GM12892 (cell line): Measurements from ENCODE around the gene ALDOA.

Source experiments
- POLR2A ChIP-seq: IDR thresholded peaks from 2 replicates; pipeline ENCODE4 v1.6.1; 2011; ENCODE audit warnings: low read depth, low read length, control low read depth
- POLR2AphosphoS5 ChIP-seq: IDR thresholded peaks from 2 replicates; pipeline ENCODE4 v1.6.1; 2011; ENCODE audit warnings: low read depth, low read length, control low read depth
- TAF1 ChIP-seq: IDR thresholded peaks from 2 replicates; pipeline ENCODE4 v1.6.1; 2011; ENCODE audit warnings: low read depth, mild to moderate bottlenecking, control low read depth, low read length, borderline replicate concordance

DNA sequence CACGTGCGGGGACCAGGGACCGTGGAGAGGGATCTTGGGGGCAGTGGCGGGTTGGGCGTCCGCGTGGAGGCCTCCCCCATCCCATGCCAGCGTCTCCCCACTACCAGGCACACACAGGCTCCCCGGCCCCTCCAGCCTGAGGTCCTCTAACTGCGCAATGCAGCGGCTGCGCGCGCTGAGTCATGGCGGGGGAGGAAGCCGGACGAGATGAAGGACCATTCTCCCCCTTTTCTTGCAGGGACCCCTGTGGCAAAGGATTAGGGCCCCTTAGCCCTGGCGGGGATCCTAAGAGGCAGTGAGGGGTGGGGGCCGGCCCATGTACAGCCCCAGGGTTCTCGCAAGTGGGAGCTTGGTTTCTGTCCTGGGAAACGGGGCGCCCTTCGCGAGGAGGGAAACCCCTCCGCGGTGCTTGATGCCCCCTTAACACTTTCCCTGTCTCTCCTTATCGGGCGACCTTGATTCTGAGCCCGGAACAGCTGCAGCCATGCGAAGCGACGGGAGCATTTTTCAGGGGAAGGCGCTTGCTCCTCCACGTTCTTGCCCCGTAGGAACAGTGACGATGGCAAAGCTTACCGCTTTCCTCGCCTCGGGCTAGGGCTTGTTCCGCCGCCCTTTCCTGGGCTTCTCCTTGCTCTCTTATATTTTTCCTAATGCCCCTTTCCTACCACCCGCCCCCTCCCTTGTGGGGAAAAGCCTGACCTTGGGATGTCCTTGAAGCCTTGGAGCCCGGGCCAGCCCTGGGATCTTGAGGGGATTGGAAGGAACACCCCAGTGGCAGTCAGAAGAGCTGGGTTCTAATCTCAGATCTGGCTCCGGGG lies 592 bp downstream of the ALDOA start:
- TF ChIP-seq POLR2A: no peak
- TF ChIP-seq POLR2AphosphoS5: no peak
- no peak for TF ChIP-seq TAF1
